Lower lobe of right lung (tissue), 2 donors: Measurements from ENCODE around the gene AFG3L2. TPM values are rescaled to one million over a fixed set of nuclear protein-coding genes. Genes with fewer than 3 reads are reported as not detected.

Experiments used
- ATAC-seq, 2 donors: fragments of 200-7000 bp; cut with Tn5 transposase; one replicate each; pipeline ENCODE4 v1.9.1; 2020 to 2022; ENCODE audit warnings: mild to moderate bottlenecking in 2 of 2, moderate library complexity in 2 of 2
- DNase-seq: peaks from one replicate; pipeline ENCODE4 v3.0.0-alpha.2; 2020
- H3K27ac ChIP-seq: fragments of 200-600 bp; one replicate; pipeline ENCODE4 v1.8.0; 2022
- H3K27me3 ChIP-seq: fragments of 200-600 bp; one replicate; pipeline ENCODE4 v1.8.0; 2022; ENCODE audit warnings: low read depth
- H3K36me3 ChIP-seq: fragments of 200-600 bp; one replicate; pipeline ENCODE4 v1.8.0; 2022; ENCODE audit warnings: mild to moderate bottlenecking
- H3K4me1 ChIP-seq: fragments of 200-600 bp; one replicate; pipeline ENCODE4 v1.8.0; 2022
- H3K4me3 ChIP-seq: fragments of 200-600 bp; one replicate; pipeline ENCODE4 v1.8.0; 2022; ENCODE audit warnings: mild to moderate bottlenecking
- H3K9me3 ChIP-seq: fragments of 200-600 bp; one replicate; pipeline ENCODE4 v1.8.0; 2022
- intact Hi-C: fragments of 100-400 bp; cut with DNase I; formaldehyde crosslinking; loops from one replicate; pipeline ENCODE4 v1.11.0; 2022
- total RNA-seq: library from RNA; stranded (reverse); fragmentation: NEBNext Ultra II Directional; extraction: Animal tissue kit (Norgen Biotek cat#: 25700); gene quantifications from one replicate; pipeline ENCODE4 v1.2.1, GENCODE V29; 2021
- TF ChIP-seq, protein P1 (sequence below): fragments of 200-600 bp; IDR thresholded peaks from one replicate; pipeline ENCODE4 v1.8.0; 2022; ENCODE audit warnings: antibody characterized with exemption, mild to moderate bottlenecking
- donor health status: DM: no; HTN: yes; CAD: no; lungs with severe emphysema.

The AFG3L2 gene
- total RNA-seq, 1 donor from 2014 or later, result 31.1 TPM

DNA sequence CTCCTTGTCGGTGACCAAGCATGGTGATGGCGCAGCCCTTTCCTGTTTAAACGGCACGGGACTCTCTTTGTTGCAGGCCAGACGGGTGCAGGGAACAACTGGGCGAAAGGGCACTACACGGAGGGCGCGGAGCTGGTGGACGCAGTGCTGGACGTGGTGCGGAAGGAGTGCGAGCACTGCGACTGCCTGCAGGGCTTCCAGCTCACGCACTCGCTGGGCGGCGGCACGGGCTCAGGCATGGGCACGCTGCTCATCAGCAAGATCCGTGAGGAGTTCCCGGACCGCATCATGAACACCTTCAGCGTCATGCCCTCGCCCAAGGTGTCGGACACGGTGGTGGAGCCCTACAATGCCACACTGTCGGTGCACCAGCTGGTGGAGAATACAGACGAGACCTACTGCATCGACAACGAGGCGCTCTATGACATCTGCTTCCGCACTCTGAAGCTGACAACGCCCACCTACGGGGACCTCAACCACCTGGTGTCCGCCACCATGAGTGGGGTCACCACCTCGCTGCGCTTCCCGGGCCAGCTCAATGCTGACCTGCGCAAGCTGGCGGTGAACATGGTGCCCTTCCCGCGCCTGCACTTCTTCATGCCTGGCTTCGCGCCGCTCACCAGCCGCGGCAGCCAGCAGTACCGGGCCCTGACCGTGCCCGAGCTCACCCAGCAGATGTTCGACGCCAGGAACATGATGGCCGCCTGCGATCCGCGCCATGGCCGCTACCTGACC lies 51.9 kb downstream of the AFG3L2 start:
- TF ChIP-seq, protein P1, sequence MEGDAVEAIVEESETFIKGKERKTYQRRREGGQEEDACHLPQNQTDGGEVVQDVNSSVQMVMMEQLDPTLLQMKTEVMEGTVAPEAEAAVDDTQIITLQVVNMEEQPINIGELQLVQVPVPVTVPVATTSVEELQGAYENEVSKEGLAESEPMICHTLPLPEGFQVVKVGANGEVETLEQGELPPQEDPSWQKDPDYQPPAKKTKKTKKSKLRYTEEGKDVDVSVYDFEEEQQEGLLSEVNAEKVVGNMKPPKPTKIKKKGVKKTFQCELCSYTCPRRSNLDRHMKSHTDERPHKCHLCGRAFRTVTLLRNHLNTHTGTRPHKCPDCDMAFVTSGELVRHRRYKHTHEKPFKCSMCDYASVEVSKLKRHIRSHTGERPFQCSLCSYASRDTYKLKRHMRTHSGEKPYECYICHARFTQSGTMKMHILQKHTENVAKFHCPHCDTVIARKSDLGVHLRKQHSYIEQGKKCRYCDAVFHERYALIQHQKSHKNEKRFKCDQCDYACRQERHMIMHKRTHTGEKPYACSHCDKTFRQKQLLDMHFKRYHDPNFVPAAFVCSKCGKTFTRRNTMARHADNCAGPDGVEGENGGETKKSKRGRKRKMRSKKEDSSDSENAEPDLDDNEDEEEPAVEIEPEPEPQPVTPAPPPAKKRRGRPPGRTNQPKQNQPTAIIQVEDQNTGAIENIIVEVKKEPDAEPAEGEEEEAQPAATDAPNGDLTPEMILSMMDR, result no peak
- intact Hi-C loops, result no loop called here
- Histone ChIP-seq H3K27me3 (no peaks in the 10 kb centered on the region), H3K9me3 (no peaks in the 10 kb centered on the region), H3K27ac (no peak overlapping the region), H3K36me3 (peaks cover 89% of the 10 kb centered on the region), H3K4me3 (no peak overlapping the region), H3K4me1 (peaks cover 7% of the 10 kb centered on the region)
- DNase-seq (no peak), ATAC-seq (no peak)

DNA sequence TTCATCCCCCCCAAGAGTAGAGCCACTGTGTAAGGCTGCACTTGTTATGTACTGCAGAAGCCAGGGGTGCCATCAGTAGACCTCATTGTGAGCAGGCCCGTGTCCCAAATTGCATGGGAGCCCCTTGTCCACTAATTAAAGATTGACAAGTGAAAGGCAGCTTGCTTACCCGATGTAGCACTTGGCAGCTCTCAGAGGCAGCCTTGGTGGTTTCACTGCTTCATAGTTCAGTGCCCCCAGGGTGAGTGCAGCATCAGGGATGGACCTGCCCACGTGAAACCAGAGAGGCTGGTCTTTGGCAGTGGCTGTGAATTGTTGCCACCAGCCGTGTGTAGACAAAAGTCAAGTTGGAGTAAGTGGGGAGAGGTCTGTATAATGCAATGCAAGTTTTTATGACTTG lies 55.7 kb downstream of the AFG3L2 start:
- H3K4me3 ChIP-seq, result no peak overlapping the region
- intact Hi-C loops, result no loop called here
- H3K36me3 ChIP-seq, result peaks cover 69% of the 10 kb centered on the region
- no peak overlapping the region for H3K27ac ChIP-seq
- H3K4me1 ChIP-seq, result peaks cover 22% of the 10 kb centered on the region
- H3K9me3 ChIP-seq, result no peaks in the 10 kb centered on the region
- ATAC-seq (no peak), DNase-seq (no peak)
- H3K27me3 ChIP-seq, result no peaks in the 10 kb centered on the region
- TF ChIP-seq, protein P1, result no peak

DNA sequence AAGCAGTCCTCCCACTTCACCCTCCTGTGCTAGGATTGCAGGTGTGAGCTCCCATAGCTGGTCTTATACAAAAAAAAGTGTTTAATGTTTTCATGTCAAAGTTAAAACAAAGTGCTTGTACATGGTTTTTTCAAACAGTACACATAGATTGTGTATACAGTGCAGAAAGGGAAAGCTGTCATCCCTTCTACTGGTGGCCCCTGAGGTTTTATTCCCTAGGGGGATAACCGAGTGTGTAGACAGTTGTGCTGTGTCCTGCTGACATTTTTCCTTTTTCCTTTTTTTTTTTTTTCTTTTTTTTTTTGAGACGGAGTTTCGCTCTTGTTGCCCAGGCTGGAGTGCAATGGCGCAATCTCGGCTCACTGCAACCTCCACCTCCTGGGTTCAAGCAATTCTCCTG lies 58.2 kb downstream of the AFG3L2 start:
- H3K36me3 ChIP-seq, result peaks cover 63% of the 10 kb centered on the region
- H3K9me3 ChIP-seq, result no peaks in the 10 kb centered on the region
- no peaks in the 10 kb centered on the region for H3K27me3 ChIP-seq
- no peak for DNase-seq
- H3K4me3 ChIP-seq, result no peak overlapping the region
- peaks cover 42% of the 10 kb centered on the region for H3K4me1 ChIP-seq
- TF ChIP-seq, protein P1, result no peak
- ATAC-seq, result peak in 1 of 2 donors; percentile 3
- no peak overlapping the region for H3K27ac ChIP-seq
- intact Hi-C loops, result no loop called here

DNA sequence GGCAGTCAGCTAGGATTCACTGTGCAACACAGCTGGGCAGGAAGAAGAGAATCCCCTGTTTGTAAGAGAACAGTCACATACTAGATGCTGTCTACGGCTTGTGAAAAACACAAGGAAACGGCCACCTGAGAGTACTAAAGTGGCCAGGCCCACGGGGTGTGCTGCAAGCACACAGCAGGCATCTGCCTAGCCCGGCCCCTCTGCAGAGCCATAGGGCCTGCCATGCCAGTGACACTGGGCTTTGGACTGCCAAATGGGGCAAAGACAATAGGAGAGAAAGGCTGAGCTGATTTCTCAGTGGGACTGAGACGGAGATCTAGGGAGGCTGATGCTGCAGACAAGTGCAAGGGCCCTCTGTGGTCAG lies 58.7 kb downstream of the AFG3L2 start:
- H3K27ac ChIP-seq, result peak overlapping the region; percentile 66
- DNase-seq (no peak), ATAC-seq (peak; percentile 10 to 16)
- no peaks in the 10 kb centered on the region for H3K9me3 ChIP-seq
- H3K27me3 ChIP-seq, result no peaks in the 10 kb centered on the region
- H3K4me1 ChIP-seq, result peaks cover 43% of the 10 kb centered on the region
- H3K4me3 ChIP-seq, result no peak overlapping the region
- TF ChIP-seq, protein P1, result no peak
- peaks cover 63% of the 10 kb centered on the region for H3K36me3 ChIP-seq
- intact Hi-C loops, result no loop called here

DNA sequence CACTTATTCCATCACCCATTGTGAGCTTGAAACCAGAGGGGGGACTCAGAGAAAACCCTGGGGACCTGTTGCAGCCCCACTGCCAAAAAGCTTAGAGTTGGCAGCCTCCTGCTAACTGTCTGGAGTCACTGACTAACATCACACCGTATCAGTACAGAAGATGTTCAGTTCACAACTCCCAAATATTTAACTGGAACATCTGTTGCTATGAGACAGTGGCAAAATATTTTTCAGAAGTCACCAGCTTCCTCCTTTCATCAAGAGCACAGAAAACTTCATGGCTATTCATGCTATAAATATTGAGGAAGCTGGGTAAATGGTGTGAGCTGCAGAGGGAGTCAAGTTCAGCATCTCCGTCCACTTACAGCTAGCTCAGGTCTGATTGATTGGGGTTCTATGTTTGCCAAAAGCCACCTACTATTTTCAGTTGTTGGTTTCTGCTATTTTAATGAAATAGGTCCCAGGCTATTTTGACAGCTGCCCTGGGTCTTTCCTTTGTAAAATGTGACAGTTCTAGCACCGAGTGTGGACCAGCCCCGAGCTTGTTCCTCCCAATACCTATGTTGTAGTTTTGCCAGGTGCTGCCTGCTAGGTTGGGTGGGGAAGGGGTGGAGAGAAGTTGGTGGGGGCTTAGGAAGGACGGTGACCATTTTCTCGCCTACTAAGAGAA lies 59.2 kb downstream of the AFG3L2 start:
- ATAC-seq (peak; percentile 65 to 83), DNase-seq (no peak)
- TF ChIP-seq, protein P1, result no peak
- H3K27me3 ChIP-seq, result no peaks in the 10 kb centered on the region
- H3K9me3 ChIP-seq, result no peaks in the 10 kb centered on the region
- H3K4me1 ChIP-seq, result peaks cover 43% of the 10 kb centered on the region
- H3K4me3 ChIP-seq, result no peak overlapping the region
- intact Hi-C loops, result no loop called here
- H3K36me3 ChIP-seq, result peaks cover 63% of the 10 kb centered on the region
- peak overlapping the region; percentile 66 for H3K27ac ChIP-seq
